ENCODE data around the gene PTH1R. TPM values are rescaled to one million over a fixed set of nuclear protein-coding genes. Genes with fewer than 3 reads are reported as not detected.

PTH1R gene
- polyA plus RNA-seq, 2 of the 4 experiments (the other 2 are of a cell fraction), result 0.45 to 0.53 TPM

GRCh38 chr3:46944191-46944590 lies 66.7 kb downstream of the PTH1R start:
- CTCF ChIA-PET, result interaction anchor here (1.0 to 5.4 kb wide), 3 partner anchors 11 to 30 kb away, joined by 3 to 32 read pairs (median 4); no protein-coding TSS in a partner anchor
- TF ChIP-seq SREBF2 (IDR thresholded peaks at IDR 0.05), result no peak
- no peak for TF ChIP-seq CHD4 (IDR thresholded peaks at IDR 0.05; ENCODE audit: borderline replicate concordance)
- TF ChIP-seq NR3C1 (IDR thresholded peaks at IDR 0.05), result no peak
- TF ChIP-seq BCL3 (IDR thresholded peaks at IDR 0.05), result no peak
- no peak for TF ChIP-seq TFCP2L1 (CRISPR knock-in tag; IDR thresholded peaks at IDR 0.05)
- TF ChIP-seq RNF2 (IDR thresholded peaks at IDR 0.05; ENCODE audit: borderline replicate concordance, low read depth), result no peak
- TF ChIP-seq HMGXB4 (CRISPR knock-in tag; IDR thresholded peaks at IDR 0.05; ENCODE audit: borderline replicate concordance), result no peak
- TF ChIP-seq HDAC2 (IDR thresholded peaks at IDR 0.05), result no peak
- TF ChIP-seq USF2 (IDR thresholded peaks at IDR 0.05), result no peak
- TF ChIP-seq KDM5A (IDR thresholded peaks at IDR 0.05), result no peak
- TF ChIP-seq RFX5 (IDR thresholded peaks at IDR 0.05), result no peak
- no peak for TF ChIP-seq CHD2 (IDR thresholded peaks at IDR 0.05; ENCODE audit: low read length, partially characterized antibody)

GRCh38 chr3:46946416-46946815 lies 68.9 kb downstream of the PTH1R start:
- DNase-seq (ENCODE audit: low read depth in 1 of 2, low spot score in 1 of 2) (no peak), FAIRE-seq (no peak), ATAC-seq (no peak)
- WGBS (ENCODE audit: missing lambda C conversion rate), result 52% methylated on average over 3 of the region's 6 CpGs
- ChIA-PET CTCF (interaction anchor here (1.0 to 3.9 kb wide), 5 partner anchors 11 to 37 kb away, joined by 3 to 27 read pairs (median 4); no protein-coding TSS in a partner anchor), POLR2A (no interaction called here)
- no peaks in the 10 kb centered on the region for H3K9me3 ChIP-seq
- H3K27ac ChIP-seq, result peak overlapping the region; percentile 90 to 97
- H3K4me3 ChIP-seq, result no peak overlapping the region
- H3K4me1 ChIP-seq, result peaks cover 97% of the 10 kb centered on the region
- H3K4me2 ChIP-seq, result peak overlapping the region; percentile 87
- TF ChIP-seq CHD2 (IDR thresholded peaks at IDR 0.05; ENCODE audit: low read length, partially characterized antibody) (no peak), RARB (CRISPR knock-in tag; IDR thresholded peaks at IDR 0.05) (no peak), JUNB (IDR thresholded peaks at IDR 0.05) (no peak), E2F6 (IDR thresholded peaks at IDR 0.05; ENCODE audit: borderline replicate concordance, low read depth) (no peak), CHD4 (IDR thresholded peaks at IDR 0.05; ENCODE audit: borderline replicate concordance) (no peak), JUN (IDR thresholded peaks at IDR 0.05) (no peak), RAD21 (conservative IDR thresholded peaks at IDR 0.05 in 1 of 2, IDR thresholded peaks at IDR 0.05 in 1 of 2) (no peak), TFCP2L1 (CRISPR knock-in tag; IDR thresholded peaks at IDR 0.05) (no peak), ATOH8 (CRISPR knock-in tag; IDR thresholded peaks at IDR 0.05; ENCODE audit: low read depth) (no peak), ZNF302 (CRISPR knock-in tag; IDR thresholded peaks at IDR 0.05) (no peak), NR3C1 (IDR thresholded peaks at IDR 0.05) (no peak), BCL3 (IDR thresholded peaks at IDR 0.05) (no peak), RNF2 (IDR thresholded peaks at IDR 0.05; ENCODE audit: borderline replicate concordance, low read depth) (no peak), CTCF (IDR thresholded peaks at IDR 0.05) (no peak), REST (IDR thresholded peaks at IDR 0.05) (no peak), SMC3 (IDR thresholded peaks at IDR 0.05) (no peak), POLR2A (IDR thresholded peaks at IDR 0.05; ENCODE audit: low read length) (no peak)

More at GRCh38 chr3:46944191-46944590, 66.7 kb downstream of the PTH1R start:
- Histone ChIP-seq H3K27ac (peak overlapping the region; percentile 90 to 97), H3K4me3 (no peak overlapping the region), H3K4me1 (peaks cover 90% of the 10 kb centered on the region), H3K9me3 (no peaks in the 10 kb centered on the region), H3K4me2 (peak overlapping the region; percentile 87)
- FAIRE-seq (no peak), ATAC-seq (peak in 1 of 2 experiments; percentile 43; a peak in 3 of 6 replicates), DNase-seq (ENCODE audit: low read depth in 1 of 2, low spot score in 1 of 2) (peak in 1 of 2 experiments; percentile 35)
- WGBS (ENCODE audit: missing lambda C conversion rate), result 33% methylated on average over 5 of the region's 8 CpGs
- POLR2A ChIA-PET, result interaction anchor here (0.9 to 2.0 kb wide), 2 partner anchors 9 to 35 kb away, joined by 3 to 5 read pairs; partner anchors contain the start of gene NBEAL2
